NCI-H2081 treated with DMSO at 0.1 percent for 48 hours (cell line): ENCODE data around the gene ITGA5.

Experiments
- DNase-seq: peaks from one replicate; lab custom pipeline; 2025; lab: John Stamatoyannopoulos, UW

Gene ITGA5

DNA sequence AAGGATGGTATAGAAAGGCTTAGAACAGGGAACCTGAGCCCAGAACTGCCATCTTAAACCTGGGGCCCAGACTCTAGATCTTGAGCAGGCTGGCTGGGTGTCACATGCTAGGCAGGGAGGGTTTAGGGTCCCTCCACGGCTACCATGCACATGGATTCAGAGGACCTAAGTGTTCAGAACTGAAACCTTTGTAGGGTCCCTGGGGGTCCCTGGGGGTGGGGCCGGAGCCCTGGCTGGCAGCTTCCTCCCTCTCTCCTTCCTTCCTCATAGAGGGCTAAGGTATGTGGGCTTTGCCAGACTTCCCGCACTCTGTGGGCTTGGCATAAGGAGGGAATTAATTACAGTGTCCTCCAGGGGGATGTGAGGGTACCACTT, 29.9 kb downstream of the ITGA5 start:
- no peak for DNase-seq

DNA sequence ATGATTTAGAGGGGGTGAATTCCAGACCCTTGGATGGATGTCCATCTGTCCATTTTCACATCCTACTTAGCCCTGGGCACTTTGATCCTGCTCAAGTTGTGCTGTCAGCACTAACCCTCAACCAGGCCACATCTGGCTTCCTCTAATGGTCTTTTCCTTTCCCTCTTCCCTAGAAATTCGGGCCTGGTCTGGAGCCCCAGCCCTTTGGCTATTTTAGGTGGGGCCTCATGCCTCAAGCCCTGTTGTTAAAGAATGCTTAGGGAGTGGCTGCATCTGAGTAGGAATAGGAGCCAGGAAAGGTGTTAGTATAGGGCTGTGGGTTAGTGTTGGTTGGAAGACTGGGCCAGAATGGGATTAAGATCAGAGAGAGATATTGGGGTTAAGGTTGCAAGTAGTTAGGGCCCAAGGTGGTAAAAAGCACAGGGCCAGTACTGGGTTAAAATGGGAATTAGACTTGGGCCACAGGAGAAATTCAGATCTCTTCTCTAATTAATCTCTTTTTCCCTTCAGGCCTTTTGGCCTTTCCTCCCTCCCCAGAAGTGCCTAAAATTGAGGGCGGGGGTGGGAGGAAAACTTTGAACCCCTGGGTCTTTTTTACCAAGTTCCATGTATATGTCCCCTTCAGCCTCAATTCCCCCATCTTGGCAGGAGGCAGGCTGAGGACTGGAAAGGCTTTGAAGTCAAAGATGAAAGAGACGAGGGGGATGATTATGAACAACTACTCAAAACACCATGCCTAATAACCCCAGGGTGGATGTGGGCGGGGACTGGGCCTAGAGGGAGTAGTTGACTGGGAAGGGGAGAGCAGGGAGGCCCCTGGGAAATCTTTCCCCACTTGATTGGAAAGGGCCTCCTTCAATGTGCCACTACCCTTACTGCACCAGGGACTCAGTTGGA, 30.6 kb downstream of the ITGA5 start:
- DNase-seq, result no peak

DNA sequence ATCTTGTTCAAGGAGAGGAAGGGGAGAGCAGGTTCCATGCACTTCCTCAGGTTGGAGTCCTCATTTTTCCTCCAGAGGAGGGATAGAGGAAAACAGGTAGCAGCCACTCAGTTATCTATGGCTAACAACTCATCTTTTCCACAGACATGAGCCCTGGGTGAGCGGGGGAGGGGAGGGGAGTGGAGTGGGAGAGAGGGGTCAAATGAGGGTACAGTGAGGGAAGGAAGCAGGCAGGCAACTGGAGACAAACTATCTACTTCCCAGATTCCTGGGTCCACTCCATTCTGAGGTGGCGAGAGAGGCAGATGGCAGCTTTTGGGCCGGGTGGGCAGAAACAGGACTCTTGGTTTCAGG, 32.0 kb downstream of the ITGA5 start:
- DNase-seq, result no peak

DNA sequence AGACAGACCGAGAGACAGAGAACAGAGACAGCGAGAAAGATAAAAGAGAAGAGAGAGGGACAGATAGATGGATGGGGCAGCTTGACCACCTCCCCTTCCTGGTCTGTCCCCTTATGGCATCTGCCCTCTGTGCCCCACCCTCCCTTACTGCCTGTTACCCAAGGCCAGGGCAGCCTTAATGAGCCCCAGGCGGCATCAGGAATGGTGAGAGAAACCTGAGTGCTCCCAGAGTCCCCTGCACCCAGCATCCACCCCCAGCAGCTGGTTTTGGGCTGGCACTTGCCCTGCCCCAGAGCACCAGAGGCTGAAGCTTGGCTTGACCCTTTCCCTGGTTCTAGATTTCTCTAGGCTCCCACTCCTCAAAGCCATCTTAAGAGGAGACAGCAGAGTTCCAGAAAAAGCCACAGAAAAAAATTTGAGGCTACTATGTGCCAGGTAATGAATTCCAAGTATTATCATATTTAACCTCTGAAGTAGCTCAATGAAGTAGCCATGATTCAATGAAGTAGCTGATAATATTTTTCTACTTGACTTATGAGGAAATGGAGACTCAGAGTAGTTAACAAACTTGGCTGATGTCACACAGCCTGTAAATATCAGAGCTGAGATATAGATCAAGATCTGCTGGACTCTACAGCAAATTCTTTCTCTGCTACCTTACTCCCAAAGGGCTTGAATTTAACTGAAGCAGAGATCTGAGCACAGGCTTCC, 32.5 kb downstream of the ITGA5 start:
- DNase-seq, result no peak

DNA sequence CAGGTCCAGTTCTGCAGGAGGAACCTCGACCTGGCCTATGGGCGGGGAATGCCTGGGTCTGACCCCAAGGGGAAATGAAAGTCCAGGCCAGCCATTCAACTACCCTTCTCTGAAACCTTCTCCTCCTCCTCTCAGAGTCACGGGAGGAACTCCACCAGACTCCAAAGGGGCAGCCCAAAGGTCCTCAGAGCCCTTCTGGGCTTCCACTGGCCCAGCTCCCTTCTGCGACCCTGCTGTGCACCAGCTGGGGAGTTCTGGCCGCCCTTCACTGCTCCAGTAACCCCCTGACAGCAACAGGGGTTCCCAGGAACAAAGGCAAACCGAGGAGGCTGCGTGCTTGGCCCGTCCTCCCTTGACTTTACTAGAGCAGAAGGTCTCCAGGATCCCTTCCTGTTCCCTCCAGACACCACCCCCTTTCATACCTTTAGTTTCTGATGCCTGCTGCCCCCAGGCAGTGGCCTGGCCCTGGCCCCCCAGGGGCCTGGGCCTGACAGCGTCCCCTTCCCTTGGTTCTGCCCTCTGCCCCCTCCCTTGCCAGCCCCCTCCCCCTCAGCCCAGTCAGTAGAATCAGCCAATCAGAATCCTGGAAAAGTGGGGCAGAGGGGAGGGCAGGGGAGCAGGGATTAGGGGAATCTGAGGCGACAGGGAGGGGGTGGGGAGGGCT, 33.7 kb downstream of the ITGA5 start:
- no peak for DNase-seq

DNA sequence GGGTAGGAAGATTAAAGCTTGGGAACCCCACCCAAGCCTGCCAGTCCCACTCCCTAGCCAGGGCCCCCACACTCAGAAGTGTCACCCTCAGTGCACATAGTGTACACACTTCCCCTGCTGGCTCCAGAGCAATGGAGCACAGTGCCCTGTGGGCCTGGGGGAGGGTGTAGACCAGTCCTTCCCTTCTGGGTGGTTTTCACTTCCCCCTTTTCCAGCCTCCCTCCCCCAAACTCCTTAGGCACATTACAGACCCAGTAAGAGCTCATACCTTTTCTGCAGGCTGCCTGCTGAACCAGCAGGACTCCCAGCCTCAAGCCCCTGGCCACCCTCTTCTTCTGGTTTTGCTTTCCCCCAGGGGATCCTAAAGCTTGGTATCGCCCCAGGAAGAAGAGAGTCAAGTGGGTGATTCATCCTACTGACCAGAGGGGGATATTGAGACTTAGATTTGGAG, 34.5 kb downstream of the ITGA5 start, which contains the start of gene ZNF385A:
ZNF385A (minus strand) TSS at position 143 of the 451 bp plus-strand sequence. CDS start 219 bp downstream, outside the sequence.
- DNase-seq, result no peak

DNA sequence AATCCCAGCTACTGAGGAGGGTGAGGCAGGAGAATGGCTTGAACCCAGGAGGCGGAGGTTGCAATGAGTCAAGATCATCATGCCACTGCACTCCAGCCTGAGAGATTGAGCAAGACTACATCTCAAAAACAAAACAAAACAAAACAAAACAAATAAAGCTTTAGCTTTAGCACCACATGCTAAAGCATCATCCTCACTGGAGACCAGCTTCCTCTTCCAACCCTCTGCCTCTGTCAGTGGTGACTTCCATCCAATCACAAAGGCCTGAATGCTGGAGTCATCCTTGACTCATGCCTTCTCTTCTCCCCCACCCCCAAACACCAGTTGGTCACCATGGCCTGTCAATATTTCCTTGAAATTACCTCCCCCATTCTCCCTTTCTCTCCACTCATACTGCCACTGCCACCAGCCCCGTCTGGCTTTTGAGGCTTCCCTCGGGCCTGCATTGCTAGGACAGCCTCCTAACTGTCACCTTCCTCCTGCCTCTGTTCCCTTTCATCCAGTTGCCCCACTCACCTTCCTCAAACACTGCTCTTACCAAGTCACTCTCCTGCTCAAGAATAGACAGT, 35.9 kb downstream of the ITGA5 start:
- no peak for DNase-seq

DNA sequence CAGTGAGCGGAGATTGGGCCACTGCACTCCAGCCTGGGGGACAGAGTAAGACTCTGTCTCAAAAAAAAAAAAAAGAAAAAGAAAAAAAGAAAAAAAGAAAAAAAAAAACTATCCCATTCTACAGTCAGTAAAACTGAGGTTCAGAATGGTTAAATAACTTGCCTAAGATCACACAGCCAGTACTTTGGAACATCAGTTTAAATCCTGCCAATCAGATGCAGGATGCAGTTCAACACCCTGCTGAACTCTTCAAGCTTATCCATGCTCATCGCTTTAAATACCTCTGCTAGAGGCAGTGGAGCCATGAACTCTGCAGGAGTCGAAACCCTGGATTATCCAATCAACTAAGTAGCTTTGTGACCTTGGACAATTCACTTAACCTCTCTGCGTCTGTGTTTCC, 37.9 kb downstream of the ITGA5 start:
- no peak for DNase-seq

GRCh38 chr12:54379398-54380201, 39.5 kb downstream of the ITGA5 start:
- peak; percentile 29 for DNase-seq

DNA sequence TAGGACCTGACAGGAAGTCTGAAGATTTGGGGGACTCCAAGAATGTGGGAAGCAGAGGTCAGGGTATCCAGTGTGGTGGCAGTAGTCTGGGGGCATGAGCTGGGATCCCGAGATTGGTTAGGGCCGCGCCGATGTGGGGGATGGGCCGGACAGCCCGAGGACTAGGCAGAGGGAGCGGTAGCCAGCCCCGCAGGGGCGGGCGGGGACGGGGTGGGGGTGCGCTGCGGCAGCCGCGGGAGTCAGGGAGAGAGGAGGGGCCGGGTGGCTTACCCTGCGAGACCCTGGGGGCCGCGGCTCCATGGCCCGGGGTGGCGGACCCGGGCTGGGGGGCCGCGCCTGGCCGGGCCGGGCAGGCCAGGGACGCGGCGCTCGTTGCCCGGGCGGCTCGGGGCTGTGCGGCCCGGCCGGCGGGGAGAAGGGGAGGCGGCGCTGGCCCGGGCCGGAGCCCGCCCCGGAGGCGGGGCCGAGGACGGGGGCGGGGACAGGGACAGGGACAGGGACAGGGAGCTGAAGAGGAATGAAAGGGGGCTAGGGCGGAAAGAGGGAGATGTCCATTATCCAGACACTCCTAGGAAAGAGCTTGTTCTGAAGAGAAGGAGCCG, 40.2 kb downstream of the ITGA5 start:
- DNase-seq, result no peak

DNA sequence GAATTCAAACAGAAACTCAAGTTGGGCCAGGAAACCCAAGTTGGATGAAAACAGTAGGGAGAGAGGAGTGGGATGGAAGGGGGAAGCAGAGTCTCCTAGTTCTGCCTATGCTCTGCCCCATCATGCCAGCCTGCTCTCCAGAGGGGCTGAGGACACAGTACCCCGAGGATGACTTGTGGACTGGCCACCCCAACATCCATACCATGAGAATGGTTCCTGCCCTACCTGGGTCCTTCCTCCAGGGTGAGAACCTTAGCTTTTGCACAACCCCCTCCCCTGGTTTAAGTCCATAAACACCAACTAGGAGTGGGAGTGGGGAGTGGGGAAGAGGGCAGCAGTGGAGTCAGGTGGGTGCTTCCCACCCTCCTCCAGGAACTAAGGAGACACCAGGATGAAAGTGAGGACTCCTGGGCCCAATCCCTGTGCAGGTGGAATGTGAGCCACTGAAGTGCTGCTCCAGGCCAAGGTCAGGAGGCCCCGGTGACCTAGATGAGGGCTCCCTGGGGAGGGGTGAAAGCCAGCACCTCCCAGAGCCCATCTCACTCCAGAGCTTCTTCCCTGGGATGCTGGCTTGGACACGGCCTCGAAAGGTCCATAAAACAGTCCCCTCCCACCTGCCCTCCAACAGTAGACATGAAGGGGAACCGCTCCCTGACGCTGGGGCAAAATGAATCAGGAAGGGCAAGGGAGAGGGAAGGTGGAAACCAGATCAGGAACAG, 41.1 kb downstream of the ITGA5 start:
- no peak for DNase-seq

GRCh38 chr12:54377007-54377406, 42.1 kb downstream of the ITGA5 start:
- DNase-seq, result no peak

GRCh38 chr12:54376596-54376995, 42.5 kb downstream of the ITGA5 start:
- DNase-seq, result no peak

DNA sequence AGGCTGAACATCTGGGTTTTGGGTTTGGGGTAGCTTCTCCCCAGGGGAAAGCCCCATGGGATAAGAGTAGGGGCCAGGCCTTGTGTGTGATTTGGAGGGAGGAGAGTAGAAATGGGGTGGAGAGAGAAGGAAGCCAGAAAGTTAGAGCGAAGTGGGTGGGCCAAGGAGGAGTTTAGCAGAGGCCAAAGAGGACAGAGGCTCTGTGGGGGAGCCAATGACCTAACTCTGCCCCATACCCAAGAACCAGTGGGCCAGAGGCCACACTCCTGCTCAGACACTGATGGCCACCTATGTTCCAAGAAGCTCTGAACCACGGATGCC, 43.8 kb downstream of the ITGA5 start:
- DNase-seq, result no peak

- peak; percentile 25 for DNase-seq
Measured at GRCh38 chr12:54374562-54375258, 44.4 kb downstream of the ITGA5 start.

- DNase-seq, result no peak
Measured at GRCh38 chr12:54373649-54374561, 45.2 kb downstream of the ITGA5 start.

GRCh38 chr12:54372113-54372806, 46.8 kb downstream of the ITGA5 start:
- no peak for DNase-seq
